ENCODE results near the gene PADI6.
"Not testable (repeated sequence)": the region's sequence is repeated elsewhere in the genome, so short reads cannot be mapped to it uniquely, and the experiment has no call there.

PADI6 gene

DNA sequence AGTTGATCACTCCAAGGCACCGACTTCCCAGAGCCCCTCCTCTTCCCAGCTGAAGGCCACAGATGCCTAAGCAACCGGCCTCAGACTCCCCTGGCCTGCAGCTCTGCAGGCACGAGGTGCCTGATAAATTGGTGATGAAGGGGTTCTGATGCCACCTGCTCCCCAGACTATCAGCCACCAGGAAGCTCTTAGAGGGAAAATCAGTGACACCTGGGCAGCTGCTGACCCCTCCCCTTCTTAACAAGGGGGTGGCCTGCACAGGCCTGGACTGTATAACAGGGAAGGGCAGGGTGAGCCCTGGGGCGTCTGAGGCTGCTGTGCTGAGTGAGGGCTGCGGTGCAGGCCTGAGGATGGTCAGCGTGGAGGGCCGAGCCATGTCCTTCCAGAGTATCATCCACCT is at the start of gene PADI6:
Gene PADI6 (plus strand): TSS at position 301 of the 400 bp plus-strand sequence. CDS start 50 bp downstream, at position 351.
- DNase-seq = no peak

DNA sequence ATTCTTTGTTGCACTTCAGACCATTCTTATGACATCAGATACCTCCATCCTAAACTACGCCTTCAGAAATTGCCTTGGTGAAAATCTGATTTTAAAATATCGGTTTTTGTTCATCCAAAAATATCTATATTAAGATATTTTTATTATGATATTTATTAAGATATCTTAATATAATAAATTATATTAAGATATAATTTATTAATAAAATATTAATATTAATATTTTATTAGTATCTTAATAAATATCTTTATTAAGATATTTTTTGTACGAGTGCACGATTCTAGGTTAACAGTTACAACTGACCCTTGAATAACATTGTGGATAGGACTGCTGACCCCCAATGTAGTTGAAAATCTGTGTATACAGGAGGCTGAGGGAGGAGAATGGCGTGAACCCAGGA is 43.1 kb upstream of the PADI6 start:
- DNase-seq = no peak

DNA sequence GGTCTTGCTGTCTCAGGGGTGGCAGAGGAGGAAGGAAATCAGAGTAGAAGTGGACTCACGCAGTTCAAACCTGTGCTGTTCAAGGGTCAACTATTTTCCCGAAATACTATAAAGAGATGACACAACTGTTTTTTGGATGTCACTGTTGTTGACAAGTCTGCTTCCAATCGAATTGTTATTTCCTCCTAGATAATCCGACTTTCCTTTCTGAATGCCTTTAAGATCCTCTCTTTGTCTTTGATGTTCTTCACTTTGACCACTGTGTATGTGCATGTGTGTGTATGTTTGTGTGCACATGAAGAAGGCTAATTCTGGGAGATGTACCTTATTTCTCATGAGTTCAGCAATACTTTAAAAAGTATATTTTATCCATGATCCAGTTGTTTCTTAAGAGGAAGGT is 42.4 kb upstream of the PADI6 start:
- DNase-seq = no peak

DNA sequence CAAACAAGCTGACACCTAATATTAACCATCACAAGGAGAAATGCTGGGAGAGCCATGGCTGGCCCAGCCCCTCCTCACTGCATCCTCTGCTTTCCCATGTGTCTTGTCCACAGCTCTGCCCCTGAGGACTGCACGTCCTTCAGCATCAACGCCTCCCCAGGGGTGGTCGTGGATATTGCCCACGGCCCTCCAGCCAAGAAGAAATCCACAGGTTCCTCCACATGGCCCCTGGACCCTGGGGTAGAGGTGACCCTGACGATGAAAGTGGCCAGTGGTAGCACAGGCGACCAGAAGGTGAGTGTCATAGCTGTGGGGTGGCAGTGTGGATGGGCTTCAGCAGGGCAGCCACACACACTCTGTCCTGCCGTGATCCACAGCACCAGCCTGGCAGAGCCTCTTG is 41.1 kb upstream of the PADI6 start:
- no peak for DNase-seq

DNA sequence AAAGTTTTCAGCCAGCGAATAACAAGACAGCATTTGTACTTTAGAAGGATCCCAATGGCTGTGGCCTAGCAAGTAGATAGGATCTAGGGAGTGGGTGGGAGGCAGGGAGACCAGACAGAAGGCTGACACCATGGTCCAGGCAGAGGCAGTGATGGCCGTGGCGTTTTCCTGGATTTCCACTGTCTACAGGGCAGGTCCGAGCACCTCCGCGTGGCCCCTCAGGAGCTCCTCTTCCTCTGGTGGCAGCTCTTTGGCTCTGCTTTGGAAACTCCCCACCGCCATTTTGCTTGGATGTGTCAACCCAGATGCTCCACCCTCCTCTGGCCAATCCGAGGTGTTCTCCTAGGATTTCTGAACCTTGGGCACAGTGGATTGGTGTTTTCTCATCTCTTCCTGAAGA is 38.9 kb upstream of the PADI6 start:
- no peak for DNase-seq

DNA sequence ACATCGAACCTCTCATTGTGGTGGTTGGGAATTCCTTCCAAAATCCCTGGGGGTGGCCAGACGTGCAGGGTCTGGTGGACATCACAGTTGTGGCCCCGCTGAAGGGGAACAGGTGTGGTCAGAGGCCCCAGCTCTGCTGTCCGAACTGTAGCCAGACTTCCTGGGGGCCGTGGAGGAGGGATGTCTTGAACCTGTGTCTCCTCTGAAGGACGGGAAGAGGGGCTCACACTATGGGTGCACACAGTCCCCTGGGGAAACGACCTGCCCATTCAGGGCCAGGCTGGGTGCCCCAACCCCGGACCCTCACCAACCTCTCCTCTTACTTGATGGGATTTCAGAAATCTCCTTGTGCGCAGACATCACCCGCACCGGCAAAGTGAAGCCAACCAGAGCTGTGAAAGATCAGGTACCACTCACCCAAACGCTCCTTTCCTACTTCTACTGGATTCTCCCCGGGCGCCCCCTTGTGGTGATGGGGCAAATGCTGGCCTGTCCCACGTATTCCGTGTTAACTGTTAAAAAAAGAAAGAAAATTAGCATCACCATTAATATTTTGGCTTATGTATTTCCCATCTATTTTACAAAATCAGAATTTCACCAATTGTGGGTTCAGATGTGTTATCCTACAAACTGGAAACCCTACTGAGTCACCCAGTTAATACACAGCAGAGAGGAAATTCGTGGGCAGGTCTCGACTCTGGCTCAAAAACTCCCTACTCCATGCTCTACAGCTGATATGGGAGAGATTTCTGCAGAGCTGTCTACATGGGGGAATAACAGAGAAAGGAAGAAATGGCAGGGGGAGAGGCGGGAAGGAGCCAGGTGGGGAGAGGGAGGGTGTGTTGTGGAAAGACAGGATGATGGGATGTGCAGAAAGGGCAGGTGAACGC is 35.9 kb upstream of the PADI6 start:
- DNase-seq = peak; percentile 36

DNA sequence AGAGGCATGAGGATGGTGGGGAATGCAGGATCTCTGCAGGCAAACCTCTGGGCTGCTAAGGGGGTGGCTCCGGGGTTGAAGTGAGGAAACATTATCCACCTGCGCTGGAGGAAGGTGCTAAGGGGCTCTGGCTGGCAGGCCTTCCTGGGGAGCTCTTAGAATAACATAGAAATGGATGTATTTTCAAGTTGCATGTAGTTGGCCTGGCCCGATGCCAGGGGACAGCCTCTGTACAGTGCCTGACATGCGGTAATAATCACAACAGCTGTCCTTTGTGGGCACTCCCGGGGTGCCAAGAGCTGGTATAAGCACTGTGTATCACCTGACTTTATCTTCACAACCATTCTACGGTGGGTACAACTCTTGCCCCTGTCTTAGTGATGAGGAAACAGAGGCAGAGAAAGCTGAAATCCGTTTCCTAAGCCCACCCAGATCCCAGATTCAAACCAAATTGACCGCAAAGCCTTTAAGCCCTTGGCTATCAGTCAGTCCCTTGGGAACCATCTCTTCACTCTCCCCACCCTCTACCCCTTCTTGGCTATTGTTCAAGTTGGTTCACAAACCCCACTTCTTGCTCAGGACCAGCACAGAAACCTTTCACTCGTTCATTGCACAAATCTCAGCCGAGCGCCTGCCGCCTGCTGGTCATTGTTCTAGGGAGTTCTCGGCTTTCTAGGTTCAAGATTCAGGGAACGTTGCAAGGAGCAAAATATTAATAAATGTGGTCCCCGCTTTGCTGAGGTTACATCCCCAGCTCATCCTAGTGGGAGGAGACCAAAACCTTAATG is 33.1 kb upstream of the PADI6 start:
- DNase-seq = no peak

DNA sequence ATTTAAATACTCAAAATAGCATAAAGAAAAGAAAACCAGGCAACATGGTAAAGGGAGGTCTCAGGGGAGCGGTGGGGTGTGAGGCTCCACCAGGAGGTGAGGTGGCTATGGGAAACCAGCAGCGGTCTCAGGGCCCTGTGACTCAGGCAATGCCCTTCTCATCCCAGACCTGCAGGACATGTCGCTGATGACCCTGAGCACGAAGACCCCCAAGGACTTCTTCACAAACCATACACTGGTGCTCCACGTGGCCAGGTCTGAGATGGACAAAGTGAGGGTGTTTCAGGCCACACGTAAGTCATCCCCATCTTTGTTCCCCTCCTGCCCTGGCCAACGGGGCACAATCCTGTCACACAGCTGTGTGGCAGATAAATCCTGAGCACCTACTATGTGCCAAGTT is 32.5 kb upstream of the PADI6 start:
- no peak for DNase-seq

DNA sequence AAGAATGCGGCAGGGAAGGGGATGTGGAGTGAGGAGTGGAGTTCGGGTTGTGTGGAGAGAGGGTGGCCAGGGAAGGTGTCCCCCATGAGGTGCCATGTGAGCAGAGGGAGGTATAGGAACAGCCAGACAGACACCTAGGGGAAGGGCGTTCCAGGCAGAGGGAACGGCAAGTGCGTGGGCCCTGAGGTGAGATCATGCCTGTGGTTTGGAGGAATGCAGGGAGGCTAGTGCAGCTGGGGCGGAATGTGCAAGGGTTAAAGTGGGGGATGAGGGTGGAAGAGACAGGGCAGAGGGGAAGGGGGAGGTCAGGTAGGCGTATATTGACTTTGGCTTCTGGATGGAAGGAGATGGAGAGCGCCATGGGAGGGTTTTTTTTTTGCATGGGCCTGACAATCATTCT is 31.6 kb upstream of the PADI6 start:
- no peak for DNase-seq

DNA sequence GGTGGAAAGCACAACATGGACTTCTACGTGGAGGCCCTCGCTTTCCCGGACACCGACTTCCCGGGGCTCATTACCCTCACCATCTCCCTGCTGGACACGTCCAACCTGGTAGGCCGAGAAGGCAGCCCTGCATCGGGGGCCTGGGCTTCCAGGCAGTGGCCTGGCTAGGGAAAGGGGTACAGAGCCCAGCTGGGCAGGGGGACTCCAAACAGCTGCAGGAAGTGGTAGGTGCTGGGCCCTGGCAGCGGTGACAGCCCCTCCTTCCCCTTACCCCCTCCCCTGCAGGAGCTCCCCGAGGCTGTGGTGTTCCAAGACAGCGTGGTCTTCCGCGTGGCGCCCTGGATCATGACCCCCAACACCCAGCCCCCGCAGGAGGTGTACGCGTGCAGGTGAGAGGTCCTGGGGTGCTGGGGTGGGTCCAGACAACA is 30.0 kb upstream of the PADI6 start:
- DNase-seq = no peak

DNA sequence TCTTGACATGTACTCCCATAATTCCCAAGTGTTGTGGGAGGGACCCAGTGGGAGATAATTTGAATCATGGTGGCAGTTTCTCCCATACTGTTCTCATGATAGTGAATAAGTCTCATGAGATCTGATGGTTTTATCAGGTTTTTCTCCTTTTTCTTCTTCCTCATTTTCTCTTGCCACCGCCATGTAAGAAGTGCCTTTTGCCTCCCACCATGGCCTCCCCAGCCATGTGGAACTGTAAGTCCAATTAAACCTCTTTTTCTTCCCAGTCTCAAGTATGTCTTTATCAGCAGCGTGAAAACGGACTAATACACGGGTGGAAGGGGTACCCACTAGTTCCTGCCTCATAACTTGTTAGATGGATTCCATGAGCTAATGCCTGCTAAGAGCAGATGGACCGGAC is 26.5 kb upstream of the PADI6 start:
- not testable (repeated sequence) for DNase-seq

DNA sequence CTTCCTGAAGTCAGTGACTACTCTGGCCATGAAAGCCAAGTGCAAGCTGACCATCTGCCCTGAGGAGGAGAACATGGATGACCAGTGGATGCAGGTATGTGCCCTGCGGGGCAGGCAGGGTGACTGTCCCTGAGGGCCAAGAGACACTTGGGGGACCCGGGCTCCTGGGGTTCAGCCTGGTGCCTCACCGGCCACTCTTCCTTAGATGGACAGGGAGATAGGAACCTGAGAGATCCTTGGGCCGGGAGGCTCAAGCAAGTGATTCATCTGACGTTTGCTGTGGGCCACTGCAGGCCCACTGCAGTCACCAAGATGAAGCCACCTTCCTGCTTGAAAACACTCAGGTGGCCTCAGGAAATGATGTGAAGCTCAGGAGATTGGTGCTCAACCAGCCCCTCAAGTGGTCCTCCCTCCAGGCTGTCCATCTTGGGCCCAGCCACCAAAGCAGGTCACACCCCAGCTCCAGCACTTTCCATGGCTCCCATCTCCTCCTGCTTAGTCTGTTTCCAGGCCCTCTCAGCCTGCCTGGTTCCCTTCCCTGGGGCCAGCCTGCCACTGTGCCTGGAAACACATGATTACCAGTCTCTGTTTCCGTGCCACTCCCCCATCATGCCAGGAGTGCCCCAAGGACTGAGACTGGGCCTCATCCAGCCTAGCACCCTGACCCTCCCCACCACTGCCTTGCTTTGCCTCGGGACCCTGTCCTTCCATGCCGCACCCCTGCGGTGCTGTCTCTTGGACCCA is 25.8 kb upstream of the PADI6 start:
- no peak for DNase-seq

DNA sequence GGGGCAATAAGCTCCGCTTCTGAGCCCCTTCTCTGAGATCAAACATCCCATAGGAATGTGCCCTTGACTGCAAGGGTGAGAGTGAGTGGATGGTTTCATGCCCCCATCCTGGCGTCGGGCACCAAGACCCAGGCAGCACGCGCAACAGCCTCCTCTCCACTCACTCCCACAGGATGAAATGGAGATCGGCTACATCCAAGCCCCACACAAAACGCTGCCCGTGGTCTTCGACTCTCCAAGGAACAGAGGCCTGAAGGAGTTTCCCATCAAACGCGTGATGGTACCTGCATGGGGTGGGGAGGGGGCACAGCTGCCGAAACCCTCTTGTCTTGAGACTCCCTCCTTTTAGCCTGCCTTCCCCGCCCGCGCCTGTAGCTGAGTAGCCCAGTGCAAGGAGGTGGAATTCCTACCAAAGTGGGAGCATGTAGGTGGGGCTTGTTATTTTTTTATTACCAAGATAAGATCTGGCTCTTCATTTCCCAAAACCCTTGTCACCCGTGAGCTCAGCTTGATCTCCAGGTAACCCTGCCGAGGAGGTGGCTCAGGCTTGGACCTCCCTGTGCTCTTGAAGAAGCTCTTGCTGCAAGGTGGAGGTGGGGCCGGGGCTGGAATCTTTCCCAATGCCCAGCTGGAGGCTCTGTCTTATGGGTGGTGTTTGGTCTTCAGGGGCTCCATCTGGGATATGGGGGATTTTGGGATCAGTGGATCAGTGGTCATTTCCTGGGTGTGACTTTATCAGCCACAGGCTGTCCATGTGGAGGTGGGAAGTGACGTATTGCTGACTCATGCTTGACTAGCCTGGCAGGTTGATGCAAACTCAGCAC is 24.0 kb upstream of the PADI6 start:
- no peak for DNase-seq

DNA sequence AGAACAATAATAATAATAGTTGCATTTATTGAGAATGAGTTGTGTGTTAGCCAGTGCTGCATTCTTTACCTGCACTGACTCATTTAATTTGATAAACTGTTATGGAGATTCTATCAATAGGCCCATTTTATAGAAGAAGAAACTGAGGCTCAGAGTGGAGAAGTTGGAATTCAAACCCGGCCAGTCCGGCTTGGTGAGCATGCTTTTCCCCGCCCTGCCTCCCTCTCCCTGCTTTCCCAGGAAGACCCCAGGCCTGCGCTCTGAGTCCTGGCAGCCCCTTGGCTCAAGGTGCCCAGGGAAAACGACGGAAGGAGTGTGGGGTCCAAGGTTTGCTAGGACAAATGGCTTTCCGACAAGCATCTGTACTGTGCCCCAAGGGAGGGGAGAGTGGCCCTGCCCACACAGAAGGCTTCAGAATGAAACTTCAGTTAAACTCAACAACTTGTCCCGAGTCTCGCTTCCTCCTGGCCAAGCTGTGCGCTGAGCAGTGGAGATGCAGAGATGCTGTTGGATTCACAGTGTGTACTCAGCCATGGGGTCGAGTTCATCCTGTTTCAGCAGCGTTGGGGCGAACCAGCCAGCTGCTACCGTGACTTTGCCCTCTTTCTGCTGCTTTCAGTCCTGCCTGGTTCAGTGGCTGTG is 23.3 kb upstream of the PADI6 start:
- DNase-seq = no peak

DNA sequence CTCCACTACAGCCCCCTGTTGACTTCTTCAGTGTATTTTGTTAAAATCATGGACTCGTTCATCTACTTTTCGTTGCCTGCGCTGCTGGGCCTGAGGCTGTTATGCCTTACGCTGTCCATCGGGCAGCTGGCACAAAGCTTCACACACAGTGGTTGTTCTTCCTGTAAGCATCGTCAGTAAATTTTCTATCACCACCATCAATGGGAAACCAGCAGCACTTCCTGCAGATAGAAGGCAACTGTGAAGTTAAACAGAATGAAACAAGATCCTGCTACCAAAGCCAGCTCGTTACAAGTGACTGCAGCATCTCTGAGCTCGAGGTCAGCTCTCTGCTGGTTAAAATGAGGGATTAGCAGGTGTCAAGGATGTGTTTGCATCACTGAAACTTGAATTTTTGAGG is 21.9 kb upstream of the PADI6 start:
- DNase-seq = no peak

DNA sequence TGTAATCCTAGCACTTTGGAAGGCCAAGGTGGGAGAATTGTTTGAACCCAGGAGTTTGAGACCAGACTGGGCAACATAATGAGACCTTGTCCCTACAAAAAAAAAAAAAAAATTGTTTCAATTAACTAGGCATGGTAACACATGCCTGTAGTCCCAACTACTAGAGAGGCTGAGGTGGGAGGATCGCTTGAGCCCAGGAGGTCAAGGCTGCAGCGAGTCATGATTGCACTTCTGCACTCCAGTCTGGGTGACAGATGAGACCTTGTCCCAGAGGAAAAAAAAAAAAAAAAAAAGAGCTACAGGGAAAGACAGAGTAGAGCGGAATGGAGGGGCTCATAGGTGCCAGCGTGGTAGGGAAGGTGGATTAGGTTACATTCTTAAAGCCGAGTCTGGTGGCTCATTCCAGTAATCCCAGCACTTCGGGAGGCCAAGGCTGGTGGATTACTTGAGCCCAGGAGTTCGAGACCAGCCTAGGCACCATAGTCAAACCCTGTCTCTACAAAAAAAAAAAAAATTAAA is 21.0 kb upstream of the PADI6 start:
- DNase-seq = no peak

DNA sequence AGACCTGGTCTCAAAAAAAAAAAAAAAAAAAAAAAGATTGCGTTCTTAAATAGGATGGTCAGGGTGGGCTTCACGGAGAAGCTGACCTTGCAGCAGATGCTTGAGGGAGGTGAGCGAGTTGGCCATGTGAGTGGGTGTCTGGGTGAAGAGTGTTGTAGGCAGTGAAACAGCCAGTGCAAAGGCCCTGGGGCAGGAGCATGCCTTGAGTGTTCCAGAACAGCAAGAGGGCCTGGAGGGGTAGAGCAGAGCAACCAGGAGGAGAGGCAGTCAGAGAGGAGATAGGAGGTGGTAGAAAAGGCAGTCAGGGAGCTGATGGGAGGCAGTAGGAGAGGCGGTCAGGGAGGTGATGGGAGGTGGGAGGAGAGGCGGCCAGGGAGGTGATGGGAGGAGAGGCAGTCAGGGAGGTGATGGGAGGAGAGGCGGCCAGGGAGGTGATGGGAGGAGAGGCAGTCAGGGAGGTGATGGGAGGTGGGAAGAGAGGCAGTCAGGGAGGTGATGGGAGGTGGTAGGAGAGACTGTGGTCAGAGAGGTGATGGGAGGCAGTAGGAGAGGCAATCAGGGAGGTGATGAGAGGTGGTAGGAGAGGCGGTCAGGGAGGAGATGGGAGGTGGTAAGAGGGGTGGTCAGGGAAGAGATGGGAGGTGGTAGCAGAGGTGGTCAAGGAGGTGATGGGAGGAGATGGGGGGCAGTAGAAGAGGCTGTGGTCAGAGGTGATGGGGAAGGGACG is 20.2 kb upstream of the PADI6 start:
- no peak for DNase-seq

DNA sequence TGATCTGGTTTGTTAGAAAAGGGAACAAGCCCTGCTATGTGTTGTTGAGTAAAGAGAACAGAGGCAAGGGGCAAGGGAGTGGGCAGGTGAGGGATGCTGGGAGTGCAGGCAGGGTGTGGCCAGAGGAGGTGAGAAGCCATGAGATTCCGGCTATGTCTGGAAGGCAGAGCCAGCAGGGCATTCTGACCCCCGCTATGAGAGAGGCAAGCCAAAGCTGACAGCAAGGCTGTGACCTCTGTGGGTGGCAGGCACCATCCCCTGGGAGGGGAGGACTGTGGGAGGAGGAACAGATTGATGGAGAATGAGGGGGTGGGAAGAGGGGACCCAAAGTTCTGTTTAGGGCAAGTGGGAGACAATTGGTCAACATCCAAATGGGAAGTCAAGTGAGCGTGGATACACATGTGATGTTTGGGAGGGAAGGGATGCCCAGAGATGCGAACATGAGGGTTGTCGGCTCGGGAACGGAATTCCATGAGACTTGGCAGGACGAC is 19.5 kb upstream of the PADI6 start:
- DNase-seq = no peak

DNA sequence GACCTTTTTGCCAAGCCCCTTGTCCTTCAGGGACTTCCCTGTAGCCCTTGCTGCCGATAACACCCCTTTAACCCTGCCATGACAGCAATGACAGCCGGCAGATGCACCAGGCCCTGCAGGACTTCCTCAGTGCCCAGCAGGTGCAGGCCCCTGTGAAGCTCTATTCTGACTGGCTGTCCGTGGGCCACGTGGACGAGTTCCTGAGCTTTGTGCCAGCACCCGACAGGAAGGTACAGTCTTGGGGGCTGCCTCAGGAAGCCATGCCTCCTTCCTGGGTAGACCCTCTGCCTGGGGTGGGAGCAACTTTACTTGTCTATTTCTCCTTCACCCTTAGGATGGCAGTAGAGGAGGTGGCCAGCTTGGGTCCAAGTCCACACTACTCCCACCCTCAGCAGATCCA is 16.1 kb upstream of the PADI6 start:
- DNase-seq = peak; percentile 9

DNA sequence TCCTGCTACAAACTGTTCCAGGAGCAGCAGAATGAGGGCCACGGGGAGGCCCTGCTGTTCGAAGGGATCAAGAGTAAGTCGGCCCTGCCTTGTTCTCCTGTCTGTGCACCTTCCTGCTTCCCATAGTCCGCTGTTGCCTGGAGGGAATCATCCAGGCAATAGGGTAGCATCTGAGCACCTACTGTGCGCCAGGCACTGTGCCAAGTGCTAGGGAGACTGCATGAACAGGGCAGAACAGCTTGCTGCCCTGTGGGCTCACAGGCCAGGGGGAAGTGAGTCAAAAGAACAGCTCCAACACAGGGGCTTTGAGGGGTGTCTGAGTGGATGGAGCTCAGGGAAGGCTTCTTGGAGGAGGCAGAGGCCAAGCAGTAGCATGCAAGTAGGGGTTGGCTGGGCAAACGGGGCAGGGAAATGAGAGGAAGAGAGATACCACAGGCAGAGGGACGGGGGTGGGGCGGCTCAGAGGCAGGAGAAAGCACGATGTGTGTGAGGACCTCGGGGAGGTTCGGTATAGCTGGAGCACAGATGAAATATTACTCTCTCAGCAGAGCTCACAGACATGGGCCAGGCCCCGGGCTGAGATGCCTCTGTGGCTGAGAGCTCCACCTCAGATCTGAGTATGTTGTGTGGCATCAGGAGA is 15.5 kb upstream of the PADI6 start:
- DNase-seq = no peak

All from CD4-positive, alpha-beta T cell treated with Interleukin-21 for 1 hour (primary cell).